Measurements from ENCODE around the gene CYP3A5. TPM values are rescaled to one million over a fixed set of nuclear protein-coding genes. Genes with fewer than 3 reads are reported as not detected.

CYP3A5 gene
- total and polyA plus RNA-seq, 9 of the 15 experiments (the other 6 are each of a cell fraction or from before 2014, with no cell fraction given) = 0.73 to 2.8 (median 1.5) TPM

GRCh38 chr7:99693427-99694200 is 13.8 kb upstream of the CYP3A5 start (continued):
- TF ChIP-seq ZNF592 (IDR thresholded peaks at IDR 0.05) (peak; percentile 89), ZNF274 (IDR thresholded peaks at IDR 0.05; ENCODE audit: borderline replicate concordance, low read depth, low read length) (no peak), NRF1 (conservative IDR thresholded peaks at IDR 0.05 in 1 of 2, IDR thresholded peaks at IDR 0.05 in 1 of 2) (peak; percentile 49 to 63; a peak in 3 of 4 replicates), FOSL1 (tag; conservative IDR thresholded peaks at IDR 0.05) (peak; percentile 68), MED1 (CRISPR knock-in tag; IDR thresholded peaks at IDR 0.05; ENCODE audit: borderline replicate concordance) (no peak), ATF1 (CRISPR knock-in tag; IDR thresholded peaks at IDR 0.05) (no peak), ATF1 (tag; IDR thresholded peaks at IDR 0.05) (peak; percentile 70), ZNF551 (CRISPR knock-in tag; IDR thresholded peaks at IDR 0.05) (no peak), HCFC1 (IDR thresholded peaks at IDR 0.05; ENCODE audit: low read depth, low read length) (no peak), TOE1 (IDR thresholded peaks at IDR 0.05; ENCODE audit: borderline replicate concordance) (peak; percentile 17; the same call in 1 of the 2 replicates), TOE1 (CRISPR knock-in tag; IDR thresholded peaks at IDR 0.05; ENCODE audit: borderline replicate concordance, low read depth) (no peak), DNMT1 (IDR thresholded peaks at IDR 0.05) (peak; percentile 20; the same call in 1 of the 2 replicates), ZNF79 (CRISPR knock-in tag; IDR thresholded peaks at IDR 0.05; ENCODE audit: low read depth) (no peak), RBM22 (IDR thresholded peaks at IDR 0.05; ENCODE audit: low read depth, low read length, poor library complexity, severe bottlenecking) (no peak), ATF2 (CRISPR knock-in tag; IDR thresholded peaks at IDR 0.05) (no peak), WHSC1 (IDR thresholded peaks at IDR 0.05; ENCODE audit: low read length) (no peak), RFX7 (CRISPR knock-in tag; IDR thresholded peaks at IDR 0.05) (no peak), EP300 (IDR thresholded peaks at IDR 0.05; ENCODE audit: low read length) (peak; percentile 74), ZNF316 (IDR thresholded peaks at IDR 0.05) (no peak), ESRRB (CRISPR knock-in tag; IDR thresholded peaks at IDR 0.05; ENCODE audit: borderline replicate concordance) (no peak), ZNF77 (CRISPR knock-in tag; IDR thresholded peaks at IDR 0.05) (no peak), HMG20B (CRISPR knock-in tag; IDR thresholded peaks at IDR 0.05) (no peak), BRF1 (IDR thresholded peaks at IDR 0.05; ENCODE audit: borderline replicate concordance, extremely low read depth, insufficient read length) (no peak), SIN3B (IDR thresholded peaks at IDR 0.05; ENCODE audit: low read depth) (no peak)

All from K562 (cell line).